Hepatocyte (in vitro differentiated cells): ENCODE results near the gene SMIM10.

ENCODE experiments used
- CTCF ChIP-seq: fragments of 200-600 bp; sonication (generic); IDR thresholded peaks from 2 replicates; pipeline ENCODE4 v1.5.1; 2016; ENCODE audit warnings: antibody characterized with exemption, mild to moderate bottlenecking; ENCODE audit not compliant: poor library complexity
- EZH2 ChIP-seq: fragments of 200-600 bp; sonication (generic); IDR thresholded peaks from 2 replicates; pipeline ENCODE4 v1.6.1; 2016; ENCODE audit warnings: antibody characterized with exemption, mild to moderate bottlenecking, borderline replicate concordance
- EZH2phosphoT487 ChIP-seq: fragments of 200-600 bp; sonication (generic); IDR thresholded peaks from one replicate; pipeline ENCODE4 v1.6.1; 2018; ENCODE audit warnings: antibody characterized with exemption, mild to moderate bottlenecking, low read depth, moderate library complexity; ENCODE audit not compliant: unreplicated experiment, severe bottlenecking

GRCh38 chrX:135009057-135009610, 18.3 kb downstream of the SMIM10 start:
- no peak for TF ChIP-seq CTCF
- TF ChIP-seq EZH2 = no peak
- no peak for TF ChIP-seq EZH2phosphoT487
